ENCODE results near the gene BEX1. TPM values are rescaled to one million over a fixed set of nuclear protein-coding genes. Genes with fewer than 3 reads are reported as not detected.
A peak's percentile ranks its signal among the peaks of the same experiment; 100 is the strongest.
"Not testable (repeated sequence)": the region's sequence is repeated elsewhere in the genome, so short reads cannot be mapped to it uniquely, and the experiment has no call there.

BEX1 gene
- total RNA-seq, result under 1 TPM; 0.45 to 0.48 TPM

DNA sequence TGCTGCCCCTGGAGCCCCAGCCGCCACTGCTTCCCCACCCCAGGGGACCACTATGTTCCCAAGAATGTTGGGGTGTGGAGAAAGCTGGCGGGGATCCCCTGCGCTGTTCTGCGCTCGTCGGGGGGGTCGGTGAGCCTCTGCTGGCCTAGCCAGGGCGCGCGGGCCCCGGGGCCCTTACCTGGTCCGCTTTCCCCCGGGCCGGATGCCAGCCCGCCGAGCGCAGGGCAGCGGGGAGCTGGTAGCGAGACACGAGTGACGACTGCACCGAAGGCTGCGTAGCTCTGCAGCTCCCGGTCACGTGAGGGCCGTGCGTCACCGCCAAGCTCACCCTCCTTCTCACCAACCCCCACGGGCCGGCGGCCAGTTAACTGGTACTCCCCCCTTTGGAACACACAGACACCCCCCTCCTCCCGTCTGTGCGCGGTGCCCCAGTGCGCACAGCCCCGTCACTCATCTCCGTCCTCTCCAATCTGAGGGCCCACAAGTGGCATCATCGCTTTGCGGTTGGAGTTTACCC is at the start of gene BEX1:
Gene BEX1, minus strand, starts transcription at position 254 of the 517 bp plus-strand sequence. CDS start 897 bp downstream, outside the sequence.
- peak; percentile 31 for DNase-seq
- Mint-ChIP-seq H3K4me3 (peak within 1 kb of the TSS; percentile 16), H3K9me3 (no peaks in the 10 kb centered on the region), H3K4me1 (ENCODE audit: low read depth) (peaks cover 3% of the 10 kb centered on the region), H3K27ac (no peak within 1 kb of the TSS), H3K27me3 (peaks cover 12% of the 10 kb centered on the region), H3K36me3 (no peaks in the 10 kb centered on the region)
- intact Hi-C loops (cut with micrococcal nuclease), result no loop called here
- POLR2A ChIA-PET, result no interaction called here
- CTCF ChIA-PET, result no interaction called here

- H3K27ac Mint-ChIP-seq; H3K4me1 Mint-ChIP-seq (ENCODE audit: low read depth); DNase-seq; POLR2A ChIA-PET; H3K27me3 Mint-ChIP-seq; CTCF ChIA-PET; intact Hi-C loops (cut with micrococcal nuclease); H3K4me3 Mint-ChIP-seq; H3K9me3 Mint-ChIP-seq; H3K36me3 Mint-ChIP-seq: not testable (repeated sequence)
Observed at GRCh38 chrX:103109497-103109896, 45.5 kb upstream of the BEX1 start.

GRCh38 chrX:103107836-103108235 is 43.9 kb upstream of the BEX1 start:
- no peaks in the 10 kb centered on the region for H3K27me3 Mint-ChIP-seq
- peaks cover 10% of the 10 kb centered on the region for H3K9me3 Mint-ChIP-seq
- ChIA-PET POLR2A (no interaction called here), CTCF (no interaction called here)
- H3K27ac Mint-ChIP-seq, result no peak overlapping the region
- no peaks in the 10 kb centered on the region for H3K4me1 Mint-ChIP-seq (ENCODE audit: low read depth)
- H3K4me3 Mint-ChIP-seq, result no peak overlapping the region
- no peak for DNase-seq
- intact Hi-C loops (cut with micrococcal nuclease), result no loop called here
- H3K36me3 Mint-ChIP-seq, result no peaks in the 10 kb centered on the region

DNA sequence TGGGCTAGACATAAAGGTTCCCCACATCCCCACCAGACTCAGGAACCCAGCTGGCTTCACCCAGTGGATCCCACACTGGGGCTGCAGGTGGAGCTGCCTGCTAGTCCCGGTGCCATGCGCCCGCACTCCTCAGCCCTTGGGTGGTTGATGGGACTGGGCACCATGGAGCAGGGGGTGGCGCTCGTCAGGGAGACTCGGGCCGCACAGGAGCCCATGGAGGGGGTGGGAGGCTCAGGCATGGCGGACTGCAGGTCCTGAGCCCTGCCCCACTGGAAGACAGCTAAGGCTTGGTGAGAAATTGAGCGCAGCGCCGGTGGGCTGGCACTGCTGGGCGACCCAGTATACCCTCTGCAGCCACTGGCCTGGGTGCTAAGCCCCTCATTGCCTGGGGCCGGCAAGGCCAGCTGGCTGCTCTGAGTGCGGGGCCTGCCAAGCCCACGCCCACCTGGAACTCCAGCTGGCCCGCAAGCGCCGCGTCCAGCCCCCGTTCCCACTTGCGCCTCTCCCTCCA is 43.3 kb upstream of the BEX1 start:
- CTCF ChIA-PET; H3K9me3 Mint-ChIP-seq; H3K27ac Mint-ChIP-seq; DNase-seq; H3K27me3 Mint-ChIP-seq; H3K4me3 Mint-ChIP-seq; H3K36me3 Mint-ChIP-seq; intact Hi-C loops (cut with micrococcal nuclease); H3K4me1 Mint-ChIP-seq (ENCODE audit: low read depth); POLR2A ChIA-PET: not testable (repeated sequence)

GRCh38 chrX:103104370-103104769 is 40.4 kb upstream of the BEX1 start:
- H3K4me1 Mint-ChIP-seq (ENCODE audit: low read depth); intact Hi-C loops (cut with micrococcal nuclease); H3K27ac Mint-ChIP-seq; CTCF ChIA-PET; POLR2A ChIA-PET; DNase-seq; H3K9me3 Mint-ChIP-seq; H3K27me3 Mint-ChIP-seq; H3K36me3 Mint-ChIP-seq; H3K4me3 Mint-ChIP-seq: not testable (repeated sequence)

DNA sequence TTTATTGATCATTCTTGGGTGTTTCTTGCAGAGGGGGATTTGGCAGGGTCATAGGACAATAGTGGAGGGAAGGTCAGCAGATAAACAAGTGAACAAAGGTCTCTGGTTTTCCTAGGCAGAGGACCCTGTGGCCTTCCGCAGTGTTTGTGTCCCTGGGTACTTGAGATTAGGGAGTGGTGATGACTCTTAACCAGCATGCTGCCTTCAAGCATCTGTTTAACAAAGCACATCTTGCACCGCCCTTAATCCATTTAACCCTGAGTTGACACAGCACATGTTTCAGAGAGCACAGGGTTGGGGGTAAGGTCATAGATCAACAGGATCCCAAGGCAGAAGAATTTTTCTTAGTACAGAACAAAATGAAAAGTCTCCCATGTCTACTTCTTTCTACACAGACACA is 39.9 kb upstream of the BEX1 start:
- H3K27ac Mint-ChIP-seq; DNase-seq; H3K36me3 Mint-ChIP-seq; intact Hi-C loops (cut with micrococcal nuclease); CTCF ChIA-PET; POLR2A ChIA-PET; H3K9me3 Mint-ChIP-seq; H3K27me3 Mint-ChIP-seq; H3K4me3 Mint-ChIP-seq; H3K4me1 Mint-ChIP-seq (ENCODE audit: low read depth): not testable (repeated sequence)

- intact Hi-C loops (cut with micrococcal nuclease), result no loop called here
- no peaks in the 10 kb centered on the region for H3K9me3 Mint-ChIP-seq
- ChIA-PET CTCF (no interaction called here), POLR2A (no interaction called here)
- H3K4me1 Mint-ChIP-seq (ENCODE audit: low read depth), result no peaks in the 10 kb centered on the region
- no peak overlapping the region for H3K4me3 Mint-ChIP-seq
- H3K27me3 Mint-ChIP-seq, result no peaks in the 10 kb centered on the region
- no peak for DNase-seq
- H3K36me3 Mint-ChIP-seq, result no peaks in the 10 kb centered on the region
- no peak overlapping the region for H3K27ac Mint-ChIP-seq
Observed at GRCh38 chrX:103101299-103102042, 37.5 kb upstream of the BEX1 start.

- POLR2A ChIA-PET, result no interaction called here
Observed at GRCh38 chrX:103100484-103100883, 36.5 kb upstream of the BEX1 start.

GRCh38 chrX:103099691-103100090 is 35.7 kb upstream of the BEX1 start:
- POLR2A ChIA-PET, result no interaction called here
- Mint-ChIP-seq H3K27me3 (no peaks in the 10 kb centered on the region), H3K4me3 (no peak overlapping the region)

More at GRCh38 chrX:103100484-103100883, 36.5 kb upstream of the BEX1 start:
- DNase-seq, result no peak
- H3K27ac Mint-ChIP-seq, result no peak overlapping the region
- H3K4me3 Mint-ChIP-seq, result no peak overlapping the region
- no peaks in the 10 kb centered on the region for H3K27me3 Mint-ChIP-seq
- CTCF ChIA-PET, result no interaction called here
- intact Hi-C loops (cut with micrococcal nuclease), result no loop called here
- no peaks in the 10 kb centered on the region for H3K4me1 Mint-ChIP-seq (ENCODE audit: low read depth)
- no peaks in the 10 kb centered on the region for H3K9me3 Mint-ChIP-seq
- H3K36me3 Mint-ChIP-seq, result no peaks in the 10 kb centered on the region

GRCh38 chrX:103098488-103098887 is 34.5 kb upstream of the BEX1 start:
- ChIA-PET CTCF (interaction anchor here (0.6 kb wide), 1 partner anchor 147 kb away, joined by 3 read pairs; no protein-coding TSS in a partner anchor), POLR2A (no interaction called here)
- Mint-ChIP-seq H3K4me1 (ENCODE audit: low read depth) (no peaks in the 10 kb centered on the region), H3K27me3 (no peaks in the 10 kb centered on the region), H3K36me3 (no peaks in the 10 kb centered on the region), H3K4me3 (no peak overlapping the region), H3K9me3 (no peaks in the 10 kb centered on the region), H3K27ac (no peak overlapping the region)
- no peak for DNase-seq
- intact Hi-C loops (cut with micrococcal nuclease), result no loop called here

More at GRCh38 chrX:103099691-103100090, 35.7 kb upstream of the BEX1 start:
- Mint-ChIP-seq H3K9me3 (no peaks in the 10 kb centered on the region), H3K4me1 (ENCODE audit: low read depth) (no peaks in the 10 kb centered on the region), H3K36me3 (no peaks in the 10 kb centered on the region), H3K27ac (no peak overlapping the region)
- CTCF ChIA-PET, result no interaction called here
- DNase-seq, result no peak
- intact Hi-C loops (cut with micrococcal nuclease), result no loop called here

DNA sequence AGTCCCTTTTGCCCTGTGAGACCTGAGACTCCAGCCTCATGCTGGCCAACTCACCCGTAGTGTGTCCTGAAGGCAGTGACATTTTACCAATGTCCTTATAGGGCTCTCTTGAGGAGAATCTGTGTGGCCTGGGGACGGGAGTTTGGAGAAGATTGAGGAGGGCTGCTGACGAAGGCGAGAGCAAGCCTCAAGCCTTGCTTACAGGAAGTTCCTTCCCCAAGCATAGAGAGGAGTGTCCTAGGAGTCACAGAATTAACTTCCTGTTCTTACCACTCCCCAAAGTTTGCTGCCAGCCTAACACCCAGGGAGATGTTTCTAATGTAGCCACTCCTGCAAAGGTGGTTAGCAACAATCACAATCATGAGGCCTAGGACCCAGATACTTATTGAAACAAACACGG is 29.0 kb upstream of the BEX1 start, which contains the start of gene NXF3:
Gene NXF3, minus strand, starts transcription at position 202 of the 400 bp plus-strand sequence. Its CDS starts 120 bp downstream, at position 82.
- H3K27me3 Mint-ChIP-seq, result peaks cover 2% of the 10 kb centered on the region
- no peaks in the 10 kb centered on the region for H3K4me1 Mint-ChIP-seq (ENCODE audit: low read depth)
- intact Hi-C loops (cut with micrococcal nuclease), result no loop called here
- ChIA-PET POLR2A (no interaction called here), CTCF (no interaction called here)
- H3K36me3 Mint-ChIP-seq, result no peaks in the 10 kb centered on the region
- no peak within 1 kb of the TSS for H3K4me3 Mint-ChIP-seq
- H3K27ac Mint-ChIP-seq, result no peak within 1 kb of the TSS
- DNase-seq, result no peak
- no peaks in the 10 kb centered on the region for H3K9me3 Mint-ChIP-seq

DNA sequence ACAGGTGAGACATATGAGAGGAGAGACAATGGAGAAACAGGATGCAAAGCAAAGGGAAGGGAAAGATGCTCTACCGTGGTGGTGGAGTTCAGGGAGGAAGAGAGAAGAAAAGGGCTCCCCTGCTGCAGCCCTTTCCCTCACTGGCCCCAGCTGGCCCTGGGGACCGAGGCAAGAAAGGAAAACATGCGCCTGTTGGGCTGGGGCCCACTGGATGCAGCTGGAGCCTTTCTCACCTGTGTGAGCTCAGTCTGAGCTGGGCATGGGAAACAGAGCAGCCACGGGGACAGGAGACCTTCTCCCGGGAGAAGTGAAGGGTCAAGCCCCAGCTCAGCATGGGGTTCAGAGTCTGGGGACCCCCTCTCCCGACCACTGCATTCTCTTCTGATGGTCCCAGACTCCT is 17.1 kb upstream of the BEX1 start:
- Mint-ChIP-seq H3K27ac (no peak overlapping the region), H3K27me3 (peaks cover 1% of the 10 kb centered on the region), H3K4me1 (ENCODE audit: low read depth) (no peaks in the 10 kb centered on the region), H3K9me3 (no peaks in the 10 kb centered on the region), H3K36me3 (no peaks in the 10 kb centered on the region), H3K4me3 (no peak overlapping the region)
- POLR2A ChIA-PET, result no interaction called here
- no peak for DNase-seq
- CTCF ChIA-PET, result no interaction called here
- intact Hi-C loops (cut with micrococcal nuclease), result no loop called here

DNA sequence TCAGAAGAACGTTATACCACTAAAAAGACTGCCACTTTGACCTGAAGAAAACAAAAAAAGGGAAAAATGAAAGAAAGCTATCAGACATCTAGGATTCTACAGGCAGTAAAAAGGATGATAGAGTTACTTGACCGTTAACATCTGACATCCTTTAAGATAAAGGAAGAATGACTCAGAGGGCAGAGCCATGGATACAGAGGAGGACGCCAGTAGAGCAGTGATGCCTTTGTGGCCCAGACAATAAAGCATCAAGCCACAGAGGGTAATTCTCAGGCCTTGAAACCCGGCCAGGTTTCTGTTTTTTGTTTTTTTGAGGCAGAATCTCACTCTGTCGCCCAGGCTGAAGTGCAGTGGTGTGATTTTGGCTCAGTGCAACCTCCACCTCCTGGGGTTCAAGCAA is 9.5 kb upstream of the BEX1 start:
- H3K9me3 Mint-ChIP-seq, result no peaks in the 10 kb centered on the region
- intact Hi-C loops (cut with micrococcal nuclease), result no loop called here
- DNase-seq, result no peak
- ChIA-PET CTCF (no interaction called here), POLR2A (no interaction called here)
- H3K4me3 Mint-ChIP-seq, result no peak overlapping the region
- no peaks in the 10 kb centered on the region for H3K27me3 Mint-ChIP-seq
- no peak overlapping the region for H3K27ac Mint-ChIP-seq
- no peaks in the 10 kb centered on the region for H3K4me1 Mint-ChIP-seq (ENCODE audit: low read depth)
- no peaks in the 10 kb centered on the region for H3K36me3 Mint-ChIP-seq
